Measurements from ENCODE around the gene DYTN. TPM values are rescaled to one million over a fixed set of nuclear protein-coding genes. Genes with fewer than 3 reads are reported as not detected.
"Not testable (repeated sequence)": the region's sequence is repeated elsewhere in the genome, so short reads cannot be mapped to it uniquely, and the experiment has no call there.

Gene DYTN
- not detected in 2 replicates for total RNA-seq (2014; rRNA removed; shearing (Covaris generic))

DNA sequence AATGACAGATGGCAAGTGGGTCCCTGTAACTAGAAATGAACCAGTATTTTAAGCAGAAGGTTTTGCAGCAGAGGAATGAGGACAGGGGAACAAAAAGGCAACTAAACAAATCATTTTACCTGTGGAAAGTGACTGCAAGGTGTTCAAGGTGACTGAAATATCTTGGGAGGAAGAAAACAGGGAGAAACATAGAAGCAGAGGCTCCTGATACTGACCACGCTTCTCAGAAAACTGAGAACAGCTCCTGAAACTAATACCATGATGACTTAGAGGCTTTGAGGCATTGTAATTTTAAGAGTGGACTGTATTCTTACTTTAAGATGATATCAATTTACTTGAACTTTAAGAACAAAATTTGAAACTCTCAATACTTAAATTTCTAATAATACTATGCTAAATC, at the start of gene DYTN:
DYTN (minus strand) TSS at position 101 of the 400 bp plus-strand sequence. CDS start 117 bp downstream, outside the sequence.
- DNase-seq (ENCODE audit: low read depth): no peak

DNA sequence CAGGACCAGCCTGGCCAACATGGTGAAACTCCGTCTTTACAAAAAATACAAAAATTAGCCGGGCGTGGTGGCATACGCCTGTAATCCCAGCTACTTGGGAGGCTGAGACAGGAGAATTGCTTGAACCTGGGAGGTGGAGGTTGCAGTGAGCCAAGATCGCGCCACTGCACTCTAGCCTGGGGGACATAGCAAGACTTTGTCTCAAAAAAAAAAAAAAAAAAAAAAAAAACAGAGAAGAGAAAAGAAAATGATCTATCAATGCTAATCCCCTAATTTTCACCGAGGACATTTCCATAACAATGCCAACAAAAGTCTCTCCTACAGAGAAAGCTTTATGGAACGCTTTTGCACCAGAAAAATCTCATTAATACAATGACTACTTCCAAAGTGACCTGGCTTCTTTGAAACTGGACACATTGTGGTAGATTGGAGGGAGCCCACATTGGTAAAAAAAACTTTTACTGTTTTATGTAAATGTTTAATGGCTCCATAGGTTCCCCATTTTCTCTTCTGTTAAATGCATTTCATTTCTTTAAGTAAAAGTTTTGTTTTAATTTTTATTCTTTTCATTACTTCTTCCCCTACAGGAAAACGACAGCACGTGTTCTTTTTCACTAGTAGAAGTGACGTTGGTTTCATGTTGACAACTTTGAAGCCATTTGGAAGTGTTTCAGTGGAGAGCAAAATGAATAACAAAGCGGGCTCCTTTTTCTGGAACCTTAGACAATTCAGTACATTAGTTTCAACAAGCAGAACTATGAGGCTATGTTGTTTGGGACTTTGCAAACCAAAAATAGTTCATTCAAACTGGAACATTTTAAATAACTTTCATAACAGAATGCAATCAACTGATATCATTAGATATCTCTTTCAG, 48.1 kb upstream of the DYTN start:
- no peak for DNase-seq (ENCODE audit: low read depth)

DNA sequence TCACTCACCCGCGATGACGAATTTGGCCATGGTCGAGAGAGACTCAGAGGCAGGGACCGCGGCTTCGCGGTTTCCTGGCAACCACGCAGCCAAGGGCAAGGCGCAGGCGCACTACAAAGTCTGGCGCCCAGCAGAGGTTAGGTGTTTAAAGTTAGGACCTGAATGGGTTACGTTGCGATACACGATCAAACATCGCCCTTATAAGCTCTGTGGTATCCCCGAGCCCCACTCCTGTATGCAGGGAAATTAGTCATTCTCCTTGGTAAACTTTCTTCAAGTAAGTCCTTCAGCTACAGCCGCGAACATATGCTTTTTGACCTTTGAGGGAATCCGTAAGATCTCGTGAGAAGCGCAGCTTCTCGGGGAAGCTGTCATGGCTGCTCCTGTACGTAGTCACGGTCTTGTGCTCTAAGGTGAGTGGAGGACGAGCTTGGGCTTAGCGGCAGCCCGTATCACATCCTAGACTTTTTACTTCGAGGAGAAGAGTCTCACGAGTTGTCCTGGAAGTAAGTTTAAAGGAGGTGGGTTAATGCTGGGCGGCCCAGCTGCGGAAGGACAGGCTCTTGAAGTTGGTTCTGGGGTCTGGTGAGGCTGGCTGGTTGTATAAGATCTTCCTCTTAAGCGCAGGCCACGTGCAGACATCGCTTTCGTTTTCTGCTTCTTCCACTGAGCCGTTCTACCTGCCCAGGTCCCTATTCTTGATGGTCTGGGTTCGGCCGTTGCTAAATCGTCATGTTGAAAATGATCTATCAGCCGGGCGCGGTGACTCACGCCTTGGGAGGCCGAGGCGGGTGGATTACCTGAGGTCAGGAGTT, 47.3 kb upstream of the DYTN start, which contains the start of the genes FASTKD2 and MDH1B:
FASTKD2 (plus strand) TSS at position 365 of the 815 bp plus-strand sequence. CDS start 1,088 bp downstream, outside the sequence.
MDH1B (minus strand) TSS at position 87 of the 815 bp plus-strand sequence; CDS start at position 30, 57 bp downstream.
- peak; percentile 91 for DNase-seq (ENCODE audit: low read depth)

DNA sequence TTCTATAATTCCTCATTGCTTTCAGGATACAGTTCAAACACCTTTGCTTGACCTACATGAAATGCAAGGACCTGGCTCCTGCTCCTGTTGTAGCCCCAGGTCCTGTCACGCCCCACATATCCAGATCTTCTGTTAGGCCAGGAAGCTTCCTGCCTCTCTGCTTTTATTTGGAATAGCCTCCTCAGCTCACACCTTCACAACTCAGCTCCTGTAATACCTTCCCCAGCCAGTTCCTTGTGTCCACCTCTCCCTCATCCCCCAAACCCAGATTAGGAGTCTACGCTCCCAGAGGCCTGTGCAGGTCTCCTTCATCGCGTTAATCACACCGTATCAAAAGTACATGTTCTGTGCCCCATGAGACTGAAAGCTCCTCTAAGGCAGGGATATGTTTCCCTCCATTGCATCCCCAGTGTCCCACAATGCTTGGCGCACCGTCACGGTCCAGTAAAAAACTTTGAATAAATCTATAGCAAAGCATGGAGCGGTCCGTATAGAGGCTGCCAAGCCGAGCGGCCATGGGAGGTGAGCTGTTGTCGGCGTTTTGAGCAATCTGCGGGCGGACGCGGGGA, 46.6 kb upstream of the DYTN start:
- DNase-seq (ENCODE audit: low read depth): no peak

DNA sequence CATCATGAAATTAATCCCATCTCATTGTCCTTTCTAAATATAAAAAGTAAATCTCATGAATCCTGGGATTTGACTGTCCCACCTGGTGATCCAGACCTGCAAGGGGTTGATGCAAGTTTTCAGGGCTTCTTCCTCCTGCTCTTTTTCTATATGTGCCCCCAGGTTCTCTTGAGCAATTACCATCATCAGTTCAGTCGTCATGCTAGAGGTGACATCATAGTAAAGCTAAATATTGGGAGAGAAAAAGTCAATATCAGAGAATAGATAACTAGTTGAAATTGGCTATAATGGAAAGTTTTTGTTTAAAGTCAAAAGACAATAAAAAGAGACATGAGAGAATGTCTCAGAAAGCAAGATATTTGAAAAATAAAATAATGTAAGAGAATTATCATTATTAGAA, 38.6 kb upstream of the DYTN start:
- no peak for DNase-seq (ENCODE audit: low read depth)

GRCh38 chr2:206740800-206741199, 22.6 kb upstream of the DYTN start:
- DNase-seq (ENCODE audit: low read depth): no peak

- no peak for DNase-seq (ENCODE audit: low read depth)
Observed at GRCh38 chr2:206739271-206739670, 21.1 kb upstream of the DYTN start.

DNA sequence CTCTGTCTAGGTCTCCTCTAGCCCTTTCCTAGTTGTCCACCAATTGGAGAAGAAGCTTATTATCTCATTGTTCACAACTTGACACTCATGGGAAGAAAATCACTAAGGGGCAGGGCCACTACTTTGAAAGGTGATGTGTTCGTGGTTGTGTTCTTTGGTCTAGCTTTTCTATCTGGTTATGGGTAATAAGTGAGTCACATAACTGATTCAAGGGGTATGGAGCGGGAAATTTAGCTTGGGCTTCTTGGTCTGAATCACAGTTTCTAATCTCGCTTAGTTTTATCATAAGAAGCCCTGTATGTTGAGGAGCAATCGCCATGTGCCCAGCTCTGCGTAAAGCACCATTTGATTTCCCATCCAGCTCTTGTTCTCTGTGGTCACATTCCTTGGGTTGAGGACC, 18.7 kb upstream of the DYTN start:
- no peak for DNase-seq (ENCODE audit: low read depth)

DNA sequence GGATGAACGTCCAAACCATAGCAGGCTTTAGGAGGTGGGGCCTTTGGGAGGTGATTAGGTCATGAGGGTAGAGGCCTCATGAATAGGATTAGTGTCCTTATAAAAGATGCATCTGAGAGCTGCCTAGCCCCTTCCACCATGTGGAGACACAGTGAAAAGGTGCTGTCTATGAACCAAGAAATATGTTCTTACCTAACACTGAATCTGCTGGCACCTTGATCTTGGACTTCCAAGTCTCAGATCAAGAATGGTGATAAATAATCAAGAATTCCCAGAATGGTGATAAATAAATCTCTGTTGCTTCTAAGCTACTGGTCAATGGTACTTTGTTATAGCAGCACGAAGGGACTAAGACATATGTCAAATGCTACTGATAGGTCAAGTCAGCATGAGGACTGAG, 15.1 kb upstream of the DYTN start:
- DNase-seq (ENCODE audit: low read depth): no peak

DNA sequence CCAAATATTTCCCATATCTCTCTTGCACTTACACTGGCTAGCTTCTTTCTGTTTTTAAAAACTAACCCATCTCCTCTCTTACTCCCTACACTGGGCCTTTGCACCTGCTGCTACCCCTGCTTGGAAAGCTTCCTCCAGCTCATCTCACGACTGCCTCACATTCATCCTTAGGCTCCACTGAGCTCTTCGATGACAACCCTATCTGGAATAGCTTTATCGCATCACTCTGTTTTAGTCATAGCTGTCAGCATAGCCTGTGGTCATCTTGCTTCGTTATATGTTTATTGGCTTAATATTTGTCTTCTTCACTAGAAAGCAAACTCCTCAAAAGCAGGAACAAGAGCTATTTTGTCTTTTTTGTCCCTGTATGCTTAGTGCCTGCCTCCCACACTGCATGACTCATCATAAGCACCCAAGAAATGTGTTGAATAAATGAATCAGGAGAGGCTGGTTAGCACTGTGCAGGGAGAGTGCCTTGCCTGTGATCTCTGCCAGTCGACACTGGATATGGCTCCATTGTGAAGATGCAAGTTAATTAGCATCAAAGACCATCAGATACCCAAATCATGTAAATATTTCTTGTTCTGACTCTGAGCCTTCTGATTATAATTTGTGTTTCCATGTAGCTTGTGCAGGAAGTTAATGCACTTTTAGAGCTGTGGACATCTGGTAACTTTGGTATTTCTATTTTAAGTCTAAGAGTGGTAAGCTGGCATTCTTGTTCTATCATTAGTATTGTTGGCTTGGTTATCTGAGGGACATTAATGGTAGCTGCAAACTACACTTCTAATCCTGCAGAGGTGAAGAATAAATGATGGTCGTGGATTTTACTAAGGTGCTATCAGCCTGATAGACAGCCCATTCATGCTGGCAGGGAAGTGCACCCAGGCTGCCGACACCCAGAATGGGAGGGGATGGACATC, 10.3 kb upstream of the DYTN start:
- DNase-seq (ENCODE audit: low read depth): peak; percentile 29

- no peak for DNase-seq (ENCODE audit: low read depth)
Observed at GRCh38 chr2:206727287-206727686, 9.1 kb upstream of the DYTN start.

GRCh38 chr2:206723288-206723687, 5.1 kb upstream of the DYTN start:
- no peak for DNase-seq (ENCODE audit: low read depth)

DNA sequence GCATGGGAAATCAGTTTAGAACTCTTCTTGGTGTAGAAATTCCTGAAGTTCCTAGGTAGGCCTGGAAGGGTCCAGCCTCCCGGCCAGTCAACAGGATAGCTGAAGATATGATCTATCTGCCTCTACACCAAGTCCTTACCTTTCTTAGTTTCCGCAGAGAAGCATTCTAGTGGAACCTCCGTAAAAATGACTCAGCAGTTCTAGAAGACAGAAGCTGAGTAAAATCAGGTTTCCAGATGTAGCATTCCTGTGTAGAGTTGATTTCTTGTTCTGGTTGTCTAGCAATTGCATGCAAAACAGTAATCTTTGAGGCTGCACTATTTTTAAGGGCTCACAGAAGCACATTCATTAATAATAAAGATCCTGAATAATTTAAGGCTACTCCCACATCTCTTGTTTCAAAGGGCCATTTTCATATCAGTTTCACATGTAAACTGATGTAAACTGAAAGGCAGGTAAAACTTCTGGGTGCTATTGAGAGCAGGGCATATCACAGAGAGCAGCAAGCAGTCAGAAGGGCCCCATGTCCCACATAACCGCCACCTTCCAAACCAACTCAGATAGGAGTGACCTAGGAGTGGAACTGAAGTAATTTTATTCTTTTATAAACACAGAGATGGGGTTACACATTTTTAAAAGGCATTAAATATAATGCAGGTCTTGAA, 3.2 kb upstream of the DYTN start:
- DNase-seq (ENCODE audit: low read depth): no peak

GRCh38 chr2:206716623-206717022, 1.6 kb downstream of the DYTN start:
- no peak for DNase-seq (ENCODE audit: low read depth)

DNA sequence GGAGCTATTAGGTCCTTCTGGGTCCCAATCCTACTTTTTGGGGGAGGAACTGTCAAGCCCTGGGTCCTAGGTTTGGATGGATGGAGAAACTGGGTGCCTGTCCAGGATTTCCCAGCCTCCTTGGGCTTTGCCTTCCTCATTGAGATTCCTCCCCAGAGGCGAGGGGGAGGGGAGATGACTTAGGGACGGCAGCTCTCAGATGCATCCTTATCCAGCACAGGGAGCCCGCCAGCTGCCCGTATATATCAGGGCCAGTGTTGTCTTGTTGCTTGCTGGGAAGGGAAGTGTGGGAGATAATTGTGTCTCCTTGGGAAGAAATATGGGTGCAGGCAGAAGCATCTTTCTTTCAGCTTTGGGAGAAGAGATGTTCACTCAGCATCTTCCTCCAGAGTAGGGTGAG, 3.0 kb downstream of the DYTN start:
- DNase-seq (ENCODE audit: low read depth): not testable (repeated sequence)

DNA sequence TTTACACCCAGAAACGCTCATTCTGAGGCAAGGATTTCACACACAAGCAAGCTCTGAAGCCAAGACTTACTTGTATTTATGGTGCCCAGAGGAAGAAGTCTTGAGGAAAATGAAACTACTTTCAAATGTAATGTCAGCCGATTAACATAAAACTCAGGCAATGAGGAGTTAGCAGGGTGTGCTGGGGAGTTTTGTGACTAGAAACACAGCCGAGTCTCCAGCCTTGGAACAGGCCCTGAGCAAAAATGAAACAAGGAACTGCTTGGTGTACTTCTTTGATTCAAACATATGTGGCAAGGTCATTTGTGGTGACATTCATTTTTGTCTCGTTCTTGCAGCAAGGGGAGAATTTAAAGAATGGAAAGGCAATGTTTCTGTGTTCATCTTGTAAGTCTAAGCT, 4.5 kb downstream of the DYTN start:
- DNase-seq (ENCODE audit: low read depth): no peak

DNA sequence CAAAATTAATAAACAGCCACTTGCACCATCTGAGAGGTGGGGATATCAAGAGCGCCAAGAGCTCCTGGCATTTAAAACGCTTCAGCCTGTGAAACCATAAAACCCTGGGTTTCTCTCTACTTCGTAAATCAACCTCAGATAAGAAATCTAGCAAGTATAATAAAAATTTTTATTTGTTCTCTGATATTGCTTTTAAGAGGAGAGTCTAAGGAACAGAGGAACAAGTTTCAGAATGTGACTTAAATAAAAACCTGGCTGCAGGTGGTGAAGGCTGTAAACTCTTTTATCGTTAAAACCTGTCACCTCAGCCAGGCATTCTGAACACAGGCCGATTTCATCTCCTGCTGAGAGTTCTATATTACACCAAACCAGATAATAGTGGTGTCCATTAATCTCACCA, 9.9 kb downstream of the DYTN start:
- DNase-seq (ENCODE audit: low read depth): no peak

- no peak for DNase-seq (ENCODE audit: low read depth)
Observed at GRCh38 chr2:206707164-206707701, 11.0 kb downstream of the DYTN start.

DNA sequence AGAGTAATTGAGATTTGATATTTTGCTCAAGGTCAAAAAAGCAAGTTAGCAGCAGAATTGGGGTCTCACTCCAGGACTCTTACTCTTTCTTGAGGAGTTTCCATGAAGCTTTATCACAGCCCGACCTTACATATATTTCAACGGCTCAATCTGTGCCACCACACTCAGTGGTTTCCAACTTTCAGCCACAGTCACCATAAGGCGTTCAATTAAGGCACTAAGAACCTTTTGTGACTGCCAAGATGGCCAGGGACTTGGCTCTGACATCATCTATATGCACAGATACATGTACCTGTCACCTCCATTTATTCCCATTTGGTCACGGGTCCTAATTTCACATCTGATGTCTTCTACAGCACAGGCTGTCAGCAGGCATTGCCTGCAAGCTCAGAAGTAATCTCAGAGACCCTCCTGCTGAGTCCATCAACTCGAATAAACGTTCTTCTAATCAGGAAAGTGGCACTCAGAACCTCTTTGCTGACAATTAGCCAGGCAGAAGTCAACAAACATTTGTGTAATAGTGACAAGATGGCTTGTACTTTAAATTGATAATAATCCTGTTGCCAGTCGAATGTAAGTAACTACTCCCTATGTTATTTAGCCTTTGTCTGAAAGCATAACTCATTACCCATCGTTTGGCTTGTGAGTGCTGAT, 16.1 kb downstream of the DYTN start:
- no peak for DNase-seq (ENCODE audit: low read depth)

GRCh38 chr2:206700156-206700555, 18.0 kb downstream of the DYTN start:
- no peak for DNase-seq (ENCODE audit: low read depth)
